ENCODE data around the gene SLC27A2.
"Not testable (repeated sequence)": the region's sequence is repeated elsewhere in the genome, so short reads cannot be mapped to it uniquely, and the experiment has no call there.

Gene SLC27A2

GRCh38 chr15:50148362-50148963 is 33.5 kb upstream of the SLC27A2 start:
- peak; percentile 99 for TF ChIP-seq CTCF (IDR thresholded peaks at IDR 0.05; ENCODE audit: poor library complexity, severe bottlenecking)
- ATAC-seq (ENCODE audit: low read depth) (peak; percentile 89), DNase-seq (ENCODE audit: low spot score) (no peak)
- H3K36me3 ChIP-seq (ENCODE audit: low read depth): no peaks in the 10 kb centered on the region
- H3K27me3 ChIP-seq (ENCODE audit: insufficient read depth, poor library complexity, severe bottlenecking): no peaks in the 10 kb centered on the region
- H3K4me3 ChIP-seq (ENCODE audit: severe bottlenecking): no peak overlapping the region
- no peaks in the 10 kb centered on the region for H3K9me3 ChIP-seq (ENCODE audit: severe bottlenecking)
- H3K4me1 ChIP-seq (ENCODE audit: insufficient read depth, poor library complexity, severe bottlenecking): peaks cover 8% of the 10 kb centered on the region
- no peak overlapping the region for H3K27ac ChIP-seq (ENCODE audit: poor library complexity, severe bottlenecking)

- Histone ChIP-seq H3K9me3 (ENCODE audit: severe bottlenecking) (no peaks in the 10 kb centered on the region), H3K4me3 (ENCODE audit: severe bottlenecking) (no peak overlapping the region), H3K27me3 (ENCODE audit: insufficient read depth, poor library complexity, severe bottlenecking) (no peaks in the 10 kb centered on the region), H3K36me3 (ENCODE audit: low read depth) (no peaks in the 10 kb centered on the region), H3K4me1 (ENCODE audit: insufficient read depth, poor library complexity, severe bottlenecking) (peaks cover 8% of the 10 kb centered on the region), H3K27ac (ENCODE audit: poor library complexity, severe bottlenecking) (no peak overlapping the region)
- no peak for DNase-seq (ENCODE audit: low spot score)
- no peak; the same call in 2 of the 3 replicates for ATAC-seq (ENCODE audit: low read depth)
- TF ChIP-seq CTCF (IDR thresholded peaks at IDR 0.05; ENCODE audit: poor library complexity, severe bottlenecking): no peak
Observed at GRCh38 chr15:50149090-50149489, 32.9 kb upstream of the SLC27A2 start.

- no peaks in the 10 kb centered on the region for H3K9me3 ChIP-seq (ENCODE audit: severe bottlenecking)
- H3K4me1 ChIP-seq (ENCODE audit: insufficient read depth, poor library complexity, severe bottlenecking): peaks cover 3% of the 10 kb centered on the region
- H3K27me3 ChIP-seq (ENCODE audit: insufficient read depth, poor library complexity, severe bottlenecking): no peaks in the 10 kb centered on the region
- H3K36me3 ChIP-seq (ENCODE audit: low read depth): no peaks in the 10 kb centered on the region
- no peak for DNase-seq (ENCODE audit: low spot score)
- no peak overlapping the region for H3K27ac ChIP-seq (ENCODE audit: poor library complexity, severe bottlenecking)
- no peak for ATAC-seq (ENCODE audit: low read depth)
- no peak for TF ChIP-seq CTCF (IDR thresholded peaks at IDR 0.05; ENCODE audit: poor library complexity, severe bottlenecking)
- no peak overlapping the region for H3K4me3 ChIP-seq (ENCODE audit: severe bottlenecking)
Observed at GRCh38 chr15:50150349-50150748, 31.6 kb upstream of the SLC27A2 start.

GRCh38 chr15:50150851-50151250 is 31.1 kb upstream of the SLC27A2 start:
- Histone ChIP-seq H3K27ac (ENCODE audit: poor library complexity, severe bottlenecking) (no peak overlapping the region), H3K4me3 (ENCODE audit: severe bottlenecking) (no peak overlapping the region), H3K9me3 (ENCODE audit: severe bottlenecking) (no peaks in the 10 kb centered on the region), H3K27me3 (ENCODE audit: insufficient read depth, poor library complexity, severe bottlenecking) (no peaks in the 10 kb centered on the region), H3K36me3 (ENCODE audit: low read depth) (no peaks in the 10 kb centered on the region), H3K4me1 (ENCODE audit: insufficient read depth, poor library complexity, severe bottlenecking) (no peaks in the 10 kb centered on the region)
- no peak for ATAC-seq (ENCODE audit: low read depth)
- TF ChIP-seq CTCF (IDR thresholded peaks at IDR 0.05; ENCODE audit: poor library complexity, severe bottlenecking): no peak
- DNase-seq (ENCODE audit: low spot score): no peak

- ATAC-seq (ENCODE audit: low read depth): no peak
- Histone ChIP-seq H3K4me3 (ENCODE audit: severe bottlenecking) (no peak overlapping the region), H3K27me3 (ENCODE audit: insufficient read depth, poor library complexity, severe bottlenecking) (no peaks in the 10 kb centered on the region), H3K36me3 (ENCODE audit: low read depth) (no peaks in the 10 kb centered on the region), H3K27ac (ENCODE audit: poor library complexity, severe bottlenecking) (no peak overlapping the region), H3K9me3 (ENCODE audit: severe bottlenecking) (no peaks in the 10 kb centered on the region), H3K4me1 (ENCODE audit: insufficient read depth, poor library complexity, severe bottlenecking) (no peaks in the 10 kb centered on the region)
- TF ChIP-seq CTCF (IDR thresholded peaks at IDR 0.05; ENCODE audit: poor library complexity, severe bottlenecking): peak; percentile 10
- no peak for DNase-seq (ENCODE audit: low spot score)
Observed at GRCh38 chr15:50151476-50151875, 30.5 kb upstream of the SLC27A2 start.

- not testable (repeated sequence) for H3K27me3 ChIP-seq (ENCODE audit: insufficient read depth, poor library complexity, severe bottlenecking); ATAC-seq (ENCODE audit: low read depth); DNase-seq (ENCODE audit: low spot score); H3K4me3 ChIP-seq (ENCODE audit: severe bottlenecking); H3K27ac ChIP-seq (ENCODE audit: poor library complexity, severe bottlenecking); H3K9me3 ChIP-seq (ENCODE audit: severe bottlenecking); H3K4me1 ChIP-seq (ENCODE audit: insufficient read depth, poor library complexity, severe bottlenecking); H3K36me3 ChIP-seq (ENCODE audit: low read depth)
Observed at GRCh38 chr15:50158236-50158635, 23.8 kb upstream of the SLC27A2 start.

Data from RWPE2 (cell line).